PC-3 (cell line): Measurements from ENCODE around the gene DENND6B. TPM values are rescaled to one million over a fixed set of nuclear protein-coding genes. Genes with fewer than 3 reads are reported as not detected.

Experiments
- ATAC-seq: fragments of 200-7000 bp; cut with Tn5 transposase; 2 replicates; pipeline ENCODE4 v1.9.1; 2020; ENCODE audit warnings: mild to moderate bottlenecking, moderate library complexity
- BruUV-seq: library from RNA; stranded (reverse); fragments of 400-500 nt; replicated peaks from 2 replicates; lab custom pipeline; 2021; lab: Mats Ljungman, UMichigan
- CTCF ChIA-PET: fragments of 300-600 bp; sonication (Branson Sonifier 250); formaldehyde crosslinking; loops from one replicate; lab custom pipeline; 2022; ENCODE audit warnings: antibody characterized with exemption; lab: Charles Lee
- POLR2A ChIA-PET: fragments of 300-600 bp; sonication (Branson Sonifier 250); formaldehyde crosslinking; loops from one replicate; lab custom pipeline; 2022; ENCODE audit warnings: antibody characterized with exemption; ENCODE audit not compliant: unreplicated experiment; lab: Charles Lee
- DNase-seq: peaks from one replicate; pipeline ENCODE4 v3.0.0-alpha.2; 2015
- H2AFZ ChIP-seq: fragments of 300-600 bp; sonication (generic); 2 replicates; pipeline ENCODE4 v1.6.0; 2016; ENCODE audit warnings: antibody characterized with exemption, low read length
- H3F3A ChIP-seq: fragments of 300-600 bp; sonication (generic); one replicate; pipeline ENCODE4 v1.6.0; 2017; ENCODE audit warnings: antibody characterized with exemption, low read length, control low read depth, mild to moderate bottlenecking; ENCODE audit not compliant: unreplicated experiment
- H3K27ac ChIP-seq: fragments of 300-600 bp; sonication (generic); 2 replicates; pipeline ENCODE4 v1.5.1; 2016; ENCODE audit warnings: mild to moderate bottlenecking, low read length
- H3K27me3 ChIP-seq: fragments of 300-600 bp; sonication (generic); 2 replicates; pipeline ENCODE4 v1.6.1; 2016; ENCODE audit warnings: low read length, mixed read lengths
- H3K36me3 ChIP-seq: fragments of 300-600 bp; sonication (generic); 2 replicates; pipeline ENCODE4 v1.6.1; 2016; ENCODE audit warnings: low read depth, mixed run types, low read length, mixed read lengths
- H3K4me1 ChIP-seq: fragments of 300-600 bp; sonication (generic); 2 replicates; pipeline ENCODE4 v1.5.1; 2016; ENCODE audit warnings: low read length; ENCODE audit not compliant: insufficient read depth
- H3K4me2 ChIP-seq: fragments of 300-600 bp; sonication (generic); 2 replicates; pipeline ENCODE4 v1.6.0; 2016; ENCODE audit warnings: low read length
- H3K4me3 ChIP-seq: fragments of 300-600 bp; sonication (generic); 2 replicates; pipeline ENCODE4 v1.5.1; 2016; ENCODE audit warnings: mild to moderate bottlenecking, low read length, mixed read lengths
- H3K79me2 ChIP-seq: fragments of 300-600 bp; sonication (generic); 2 replicates; pipeline ENCODE4 v1.6.1; 2017; ENCODE audit warnings: low read length, mixed read lengths
- H3K9ac ChIP-seq: fragments of 300-600 bp; sonication (generic); 2 replicates; pipeline ENCODE4 v1.6.0; 2016; ENCODE audit warnings: mild to moderate bottlenecking, low read length
- H3K9me2 ChIP-seq: fragments of 300-600 bp; sonication (generic); replicated peaks from 2 replicates; pipeline ENCODE4 v1.6.1; 2016; ENCODE audit warnings: mixed run types, low read length, mixed read lengths
- H3K9me3 ChIP-seq: fragments of 300-600 bp; sonication (generic); 2 replicates; pipeline ENCODE4 v1.6.1; 2016; ENCODE audit warnings: low read length, mixed read lengths
- H4K20me1 ChIP-seq: fragments of 300-600 bp; sonication (generic); 2 replicates; pipeline ENCODE4 v1.6.1; 2016; ENCODE audit warnings: low read length, mixed read lengths
- CTCF ChIP-seq: fragments of 300-600 bp; sonication (generic); conservative IDR thresholded peaks from 2 replicates; pipeline ENCODE4 v1.5.1; 2017; ENCODE audit warnings: antibody characterized with exemption, low read depth, mild to moderate bottlenecking, low read length
- EZH2 ChIP-seq: fragments of 300-600 bp; sonication (generic); IDR thresholded peaks from one replicate; pipeline ENCODE4 v1.6.1; 2017; ENCODE audit warnings: antibody characterized with exemption, mild to moderate bottlenecking, low read length; ENCODE audit not compliant: unreplicated experiment
- EZH2phosphoT487 ChIP-seq: fragments of 300-600 bp; sonication (generic); IDR thresholded peaks from 2 replicates; pipeline ENCODE4 v1.6.1; 2018; ENCODE audit warnings: mild to moderate bottlenecking, antibody characterized with exemption, low read length, borderline replicate concordance
- intact Hi-C: fragments of 100-400 bp; cut with micrococcal nuclease; formaldehyde crosslinking; loops from 2 replicates; pipeline ENCODE4 v1.9.0; 2023
- total RNA-seq: library from RNA; depleted of rRNA; stranded (reverse); fragments of >200 nt; gene quantifications from 2 replicates; pipeline ENCODE4 v1.2.3, GENCODE V29; 2014

The DENND6B gene
- total RNA-seq, 1 experiment from 2014 or later, result 1.1 TPM

GRCh38 chr22:50311606-50312351 is 15.0 kb downstream of the DENND6B start:
- Histone ChIP-seq H3K9me2 (no peaks in the 10 kb centered on the region), H3K36me3 (no peaks in the 10 kb centered on the region), H3K79me2 (peaks cover 4% of the 10 kb centered on the region), H2AFZ (no peak overlapping the region), H3K27me3 (no peaks in the 10 kb centered on the region), H3K27ac (no peak overlapping the region), H4K20me1 (no peaks in the 10 kb centered on the region), H3F3A (no peaks in the 10 kb centered on the region), H3K4me2 (no peak overlapping the region), H3K4me3 (no peak overlapping the region), H3K4me1 (no peaks in the 10 kb centered on the region), H3K9ac (no peak overlapping the region), H3K9me3 (no peaks in the 10 kb centered on the region)
- ChIA-PET CTCF (no interaction called here), POLR2A (no interaction called here)
- TF ChIP-seq CTCF (no peak), EZH2phosphoT487 (no peak), EZH2 (no peak)
- ATAC-seq (no peak), DNase-seq (no peak)
- intact Hi-C loops, result no loop called here
- no TSS peak for BruUV-seq

- H3K27ac ChIP-seq, result no peak overlapping the region
- H3K9ac ChIP-seq, result no peak overlapping the region
- no peak overlapping the region for H3K4me3 ChIP-seq
- H3K9me2 ChIP-seq, result no peaks in the 10 kb centered on the region
- H3K36me3 ChIP-seq, result no peaks in the 10 kb centered on the region
- DNase-seq (no peak), ATAC-seq (no peak)
- TF ChIP-seq EZH2phosphoT487 (no peak), CTCF (no peak), EZH2 (no peak)
- H3K79me2 ChIP-seq, result peaks cover 11% of the 10 kb centered on the region
- no peak overlapping the region for H2AFZ ChIP-seq
- ChIA-PET CTCF (no interaction called here), POLR2A (no interaction called here)
- H3K4me1 ChIP-seq, result no peaks in the 10 kb centered on the region; the same call in 1 of the 2 replicates
- H3F3A ChIP-seq, result no peaks in the 10 kb centered on the region
- BruUV-seq, result no TSS peak
- intact Hi-C loops, result no loop called here
- no peak overlapping the region for H3K4me2 ChIP-seq
- H3K27me3 ChIP-seq, result no peaks in the 10 kb centered on the region
- no peaks in the 10 kb centered on the region for H4K20me1 ChIP-seq
- no peaks in the 10 kb centered on the region for H3K9me3 ChIP-seq
Measured at GRCh38 chr22:50310949-50311444, 15.8 kb downstream of the DENND6B start.

- POLR2A ChIA-PET, result no interaction called here
- H3F3A ChIP-seq, result no peaks in the 10 kb centered on the region
Measured at GRCh38 chr22:50310031-50310722, 16.6 kb downstream of the DENND6B start.

More at GRCh38 chr22:50310031-50310722, 16.6 kb downstream of the DENND6B start:
- no peak for ATAC-seq
- Histone ChIP-seq H3K9ac (no peak overlapping the region), H2AFZ (no peak overlapping the region), H3K9me3 (no peaks in the 10 kb centered on the region), H3K27ac (no peak overlapping the region), H3K79me2 (peaks cover 18% of the 10 kb centered on the region), H3K4me3 (no peak overlapping the region), H3K4me1 (peaks cover 6% of the 10 kb centered on the region), H3K4me2 (no peak overlapping the region), H4K20me1 (no peaks in the 10 kb centered on the region), H3K9me2 (no peaks in the 10 kb centered on the region), H3K27me3 (no peaks in the 10 kb centered on the region), H3K36me3 (no peaks in the 10 kb centered on the region)
- intact Hi-C loops, result no loop called here
- DNase-seq, result no peak
- TF ChIP-seq EZH2phosphoT487 (no peak), EZH2 (no peak), CTCF (no peak)
- CTCF ChIA-PET, result no interaction called here
- no TSS peak for BruUV-seq
